Endodermal cell (in vitro differentiated cells): ENCODE measurements around the gene HECW1. TPM values are rescaled to one million over a fixed set of nuclear protein-coding genes. Genes with fewer than 3 reads are reported as not detected.
"Not testable (repeated sequence)": the region's sequence is repeated elsewhere in the genome, so short reads cannot be mapped to it uniquely, and the experiment has no call there.

Source experiments
- DNase-seq: peaks from one replicate; pipeline ENCODE4 v3.0.0-alpha.2; 2017
- H3K27ac ChIP-seq: 2 replicates; pipeline ENCODE4 v1.5.1; 2013; ENCODE audit warnings: mild to moderate bottlenecking, low read depth, low read length, moderate library complexity
- H3K27me3 ChIP-seq: 2 replicates; pipeline ENCODE4 v1.6.1; 2013; ENCODE audit warnings: mild to moderate bottlenecking, low read length, moderate library complexity; ENCODE audit not compliant: insufficient read depth, control insufficient read depth, poor library complexity, severe bottlenecking
- H3K36me3 ChIP-seq: 2 replicates; pipeline ENCODE4 v1.7.0; 2013; ENCODE audit warnings: mild to moderate bottlenecking, low read length, moderate library complexity; ENCODE audit not compliant: control insufficient read depth, insufficient read depth
- H3K4me1 ChIP-seq: one replicate; pipeline ENCODE4 v1.7.0; 2013; ENCODE audit warnings: low read length; ENCODE audit not compliant: control insufficient read depth, insufficient read depth
- H3K4me3 ChIP-seq: 2 replicates; pipeline ENCODE4 v1.5.1; 2013; ENCODE audit warnings: mild to moderate bottlenecking, low read length, moderate library complexity
- H3K9ac ChIP-seq: 2 replicates; pipeline ENCODE4 v1.6.1; 2013; ENCODE audit warnings: mild to moderate bottlenecking, low read length, moderate library complexity; ENCODE audit not compliant: poor library complexity, severe bottlenecking; ENCODE audit errors: extremely low read depth
- H3K9me3 ChIP-seq: 2 replicates; pipeline ENCODE4 v1.6.1; 2013; ENCODE audit warnings: mild to moderate bottlenecking, low read length, moderate library complexity; ENCODE audit not compliant: control insufficient read depth
- H3K27ac Mint-ChIP-seq: 2 replicates; pipeline ENCODE4 v1.8.0; 2020; ENCODE audit warnings: mixed read lengths
- H3K27me3 Mint-ChIP-seq: 2 replicates; pipeline ENCODE4 v1.8.0; 2021; ENCODE audit warnings: mild to moderate bottlenecking, mixed read lengths; ENCODE audit not compliant: insufficient read depth
- H3K36me3 Mint-ChIP-seq: 2 replicates; pipeline ENCODE4 v1.8.0; 2020; ENCODE audit warnings: low read depth, mixed read lengths
- H3K4me1 Mint-ChIP-seq: 2 replicates; pipeline ENCODE4 v1.8.0; 2020; ENCODE audit warnings: mixed read lengths
- H3K4me3 Mint-ChIP-seq: 2 replicates; pipeline ENCODE4 v1.8.0; 2020; ENCODE audit warnings: mild to moderate bottlenecking, moderate library complexity, mixed read lengths
- H3K9me3 Mint-ChIP-seq: 2 replicates; pipeline ENCODE4 v1.8.0; 2020; ENCODE audit warnings: mild to moderate bottlenecking, mixed read lengths
- WGBS, 2 experiments: methylation state at CpG; one replicate each; pipeline versions ENCODE4 v1.1.5 to v1.1.7; 2013; ENCODE audit warnings: missing lambda C conversion rate in 2 of 2, mixed read lengths in 1 of 2; ENCODE audit not compliant: insufficient coverage in 1 of 2, insufficient read length in 1 of 2; 5-methylcytosine and 5-hydroxymethylcytosine counted together
- total RNA-seq, 2 donors: library from RNA; stranded (reverse); fragmentation: NEBNext Ultra II Directional in 1 of 2; extraction: Animal tissue kit (Norgen Biotek cat#: 25700) in 1 of 2; gene quantifications; 2 replicates in 1 of 2; 3 replicates in 1 of 2; pipeline ENCODE4 v1.2.1, GENCODE V29; 2021
- TF ChIP-seq, protein P1 (sequence below): fragments of 200-600 bp; sonication (generic); conservative IDR thresholded peaks from 2 replicates; pipeline ENCODE4 v1.5.0; 2021; ENCODE audit warnings: antibody characterized with exemption, mild to moderate bottlenecking

The HECW1 gene
- total RNA-seq, 2 donors from 2014 or later, result 4.6 to 12.0 TPM

DNA sequence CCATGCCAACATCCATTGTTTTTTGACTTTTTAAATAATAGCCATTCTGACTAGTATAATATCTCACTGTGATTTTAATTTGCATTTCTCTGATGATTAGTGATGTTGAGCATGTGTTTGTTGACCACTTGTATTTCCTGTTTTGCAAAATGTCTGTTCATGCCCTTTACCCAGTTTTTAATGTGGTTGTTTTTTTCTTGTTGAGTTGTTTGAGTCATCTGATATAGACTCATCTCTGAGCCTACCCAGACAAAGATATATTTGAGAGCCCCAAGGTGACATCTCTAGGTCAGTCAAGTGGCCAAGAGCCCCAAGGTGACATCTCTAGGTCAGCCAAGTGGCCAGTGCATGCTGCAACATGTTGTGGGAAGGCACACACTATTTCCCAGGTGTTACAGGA, 224.7 kb downstream of the HECW1 start:
- Histone ChIP-seq H3K4me3 (no peak overlapping the region), H3K9me3 (no peaks in the 10 kb centered on the region), H3K27ac (no peak overlapping the region), H3K27me3 (no peaks in the 10 kb centered on the region), H3K36me3 (no peaks in the 10 kb centered on the region), H3K4me1 (peaks cover 3% of the 10 kb centered on the region), H3K9ac (no peak overlapping the region)
- H3K4me3 Mint-ChIP-seq, result no peak overlapping the region
- TF ChIP-seq, protein P1, sequence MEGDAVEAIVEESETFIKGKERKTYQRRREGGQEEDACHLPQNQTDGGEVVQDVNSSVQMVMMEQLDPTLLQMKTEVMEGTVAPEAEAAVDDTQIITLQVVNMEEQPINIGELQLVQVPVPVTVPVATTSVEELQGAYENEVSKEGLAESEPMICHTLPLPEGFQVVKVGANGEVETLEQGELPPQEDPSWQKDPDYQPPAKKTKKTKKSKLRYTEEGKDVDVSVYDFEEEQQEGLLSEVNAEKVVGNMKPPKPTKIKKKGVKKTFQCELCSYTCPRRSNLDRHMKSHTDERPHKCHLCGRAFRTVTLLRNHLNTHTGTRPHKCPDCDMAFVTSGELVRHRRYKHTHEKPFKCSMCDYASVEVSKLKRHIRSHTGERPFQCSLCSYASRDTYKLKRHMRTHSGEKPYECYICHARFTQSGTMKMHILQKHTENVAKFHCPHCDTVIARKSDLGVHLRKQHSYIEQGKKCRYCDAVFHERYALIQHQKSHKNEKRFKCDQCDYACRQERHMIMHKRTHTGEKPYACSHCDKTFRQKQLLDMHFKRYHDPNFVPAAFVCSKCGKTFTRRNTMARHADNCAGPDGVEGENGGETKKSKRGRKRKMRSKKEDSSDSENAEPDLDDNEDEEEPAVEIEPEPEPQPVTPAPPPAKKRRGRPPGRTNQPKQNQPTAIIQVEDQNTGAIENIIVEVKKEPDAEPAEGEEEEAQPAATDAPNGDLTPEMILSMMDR, result no peak
- no peak overlapping the region for H3K27ac Mint-ChIP-seq
- no peak for DNase-seq
- H3K36me3 Mint-ChIP-seq, result no peaks in the 10 kb centered on the region
- peaks cover 20% of the 10 kb centered on the region for H3K4me1 Mint-ChIP-seq
- H3K27me3 Mint-ChIP-seq, result no peaks in the 10 kb centered on the region
- no peaks in the 10 kb centered on the region for H3K9me3 Mint-ChIP-seq

- no peak for DNase-seq
- no peak overlapping the region for H3K27ac ChIP-seq
- 81 to 89% methylated on average over 1 of the region's 1 CpG for WGBS, 2 experiments
- no peaks in the 10 kb centered on the region for H3K9me3 ChIP-seq
- no peaks in the 10 kb centered on the region for H3K27me3 ChIP-seq
- no peaks in the 10 kb centered on the region for H3K9me3 Mint-ChIP-seq
- H3K4me1 Mint-ChIP-seq, result peaks cover 20% of the 10 kb centered on the region
- H3K9ac ChIP-seq, result no peak overlapping the region
- H3K4me1 ChIP-seq, result peaks cover 3% of the 10 kb centered on the region
- no peaks in the 10 kb centered on the region for H3K36me3 Mint-ChIP-seq
- no peak overlapping the region for H3K4me3 Mint-ChIP-seq
- TF ChIP-seq, protein P1, result no peak
- no peak overlapping the region for H3K4me3 ChIP-seq
- no peaks in the 10 kb centered on the region for H3K27me3 Mint-ChIP-seq
- H3K27ac Mint-ChIP-seq, result no peak overlapping the region
- H3K36me3 ChIP-seq, result no peaks in the 10 kb centered on the region
These were observed 225.4 kb downstream of the HECW1 start for GRCh38 chr7:43337811-43338210.

DNA sequence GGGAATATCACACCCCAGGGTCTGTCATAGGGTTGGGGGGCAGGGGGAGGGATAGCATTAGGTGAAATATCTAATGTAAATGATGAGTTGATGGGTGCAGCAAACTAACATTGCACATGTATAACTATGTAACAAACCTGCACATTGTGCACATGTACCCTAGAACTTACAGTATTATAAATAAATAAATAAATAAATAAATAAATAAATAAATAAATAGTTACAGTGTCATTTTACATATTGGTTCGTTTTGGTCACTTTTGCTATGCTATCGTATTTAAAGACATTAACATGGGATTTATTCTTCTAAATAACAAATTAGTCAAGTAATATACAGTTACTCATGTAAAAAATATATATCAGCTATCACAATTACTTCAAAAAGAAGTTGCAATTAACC, 228.7 kb downstream of the HECW1 start:
- DNase-seq, result no peak
- Histone ChIP-seq H3K9me3 (no peaks in the 10 kb centered on the region), H3K27ac (no peak overlapping the region), H3K4me1 (no peaks in the 10 kb centered on the region), H3K27me3 (no peaks in the 10 kb centered on the region), H3K36me3 (no peaks in the 10 kb centered on the region), H3K9ac (no peak overlapping the region), H3K4me3 (no peak overlapping the region)
- Mint-ChIP-seq H3K9me3 (no peaks in the 10 kb centered on the region), H3K4me3 (no peak overlapping the region), H3K36me3 (no peaks in the 10 kb centered on the region), H3K27ac (no peak overlapping the region), H3K4me1 (peaks cover 11% of the 10 kb centered on the region), H3K27me3 (no peaks in the 10 kb centered on the region)
- TF ChIP-seq, protein P1, result no peak
- no CpG with 5 or more reads among the region's 2 CpGs for WGBS, 2 experiments

GRCh38 chr7:43343417-43343816, 231.0 kb downstream of the HECW1 start:
- WGBS, 2 experiments, result 92 to 100% methylated on average over 1 to 4 of the region's 4 CpGs
- not testable (repeated sequence) for H3K4me1 ChIP-seq, H3K36me3 ChIP-seq, H3K27me3 Mint-ChIP-seq, H3K27ac Mint-ChIP-seq, H3K4me3 Mint-ChIP-seq, H3K36me3 Mint-ChIP-seq, H3K27me3 ChIP-seq, H3K9me3 ChIP-seq, H3K27ac ChIP-seq, DNase-seq, H3K9ac ChIP-seq, H3K4me3 ChIP-seq
- Mint-ChIP-seq H3K9me3 (peaks cover 14% of the 10 kb centered on the region), H3K4me1 (peaks cover 11% of the 10 kb centered on the region)

- Mint-ChIP-seq H3K9me3 (peaks cover 37% of the 10 kb centered on the region), H3K36me3 (peaks cover 10% of the 10 kb centered on the region)
- not testable (repeated sequence) for H3K4me3 Mint-ChIP-seq, DNase-seq, H3K27me3 Mint-ChIP-seq, H3K4me1 Mint-ChIP-seq, H3K27ac Mint-ChIP-seq, H3K9ac ChIP-seq, H3K4me1 ChIP-seq, H3K36me3 ChIP-seq, H3K27ac ChIP-seq, H3K4me3 ChIP-seq, H3K27me3 ChIP-seq
- peaks cover 10% of the 10 kb centered on the region for H3K9me3 ChIP-seq
- 92 to 100% methylated on average over 1 of the region's 1 CpG for WGBS, 2 experiments
These were observed 233.2 kb downstream of the HECW1 start for GRCh38 chr7:43345696-43346095.
